C4-2B (cell line): ENCODE results near the gene C5orf24.
"Not testable (repeated sequence)": the region's sequence is repeated elsewhere in the genome, so short reads cannot be mapped to it uniquely, and the experiment has no call there.

Experiments used
- H3K27ac ChIP-seq: fragments of 450-650 bp; 2 replicates; pipeline ENCODE4 v1.5.1; 2017
- ZFX ChIP-seq: fragments of 450-650 bp; IDR thresholded peaks from 2 replicates; pipeline ENCODE4 v1.6.1; 2017
- TF ChIP-seq, protein P1 (sequence below): fragments of 450-650 bp; conservative IDR thresholded peaks from 2 replicates; pipeline ENCODE4 v1.5.1; 2017; ENCODE audit warnings: mild to moderate bottlenecking

Gene C5orf24

DNA sequence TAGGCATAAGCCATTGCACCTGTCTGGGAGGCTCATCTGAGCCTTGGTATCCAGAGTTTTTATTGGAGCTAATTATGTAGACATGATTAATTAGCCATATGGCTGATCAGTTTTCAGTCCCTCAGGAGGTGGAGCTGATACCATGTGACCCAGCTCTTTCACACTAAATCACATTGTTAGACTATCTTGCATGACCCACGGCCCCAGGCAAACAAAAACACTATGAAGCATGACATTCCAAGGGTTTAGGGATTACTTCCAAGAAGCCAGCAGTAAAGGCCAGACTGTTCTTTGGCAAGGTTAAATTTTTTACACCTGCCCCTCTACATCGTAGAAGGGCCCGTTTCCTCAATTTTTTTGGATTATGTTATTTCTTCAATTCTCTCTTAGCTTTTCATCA, 5.0 kb upstream of the C5orf24 start:
- TF ChIP-seq, protein P1, sequence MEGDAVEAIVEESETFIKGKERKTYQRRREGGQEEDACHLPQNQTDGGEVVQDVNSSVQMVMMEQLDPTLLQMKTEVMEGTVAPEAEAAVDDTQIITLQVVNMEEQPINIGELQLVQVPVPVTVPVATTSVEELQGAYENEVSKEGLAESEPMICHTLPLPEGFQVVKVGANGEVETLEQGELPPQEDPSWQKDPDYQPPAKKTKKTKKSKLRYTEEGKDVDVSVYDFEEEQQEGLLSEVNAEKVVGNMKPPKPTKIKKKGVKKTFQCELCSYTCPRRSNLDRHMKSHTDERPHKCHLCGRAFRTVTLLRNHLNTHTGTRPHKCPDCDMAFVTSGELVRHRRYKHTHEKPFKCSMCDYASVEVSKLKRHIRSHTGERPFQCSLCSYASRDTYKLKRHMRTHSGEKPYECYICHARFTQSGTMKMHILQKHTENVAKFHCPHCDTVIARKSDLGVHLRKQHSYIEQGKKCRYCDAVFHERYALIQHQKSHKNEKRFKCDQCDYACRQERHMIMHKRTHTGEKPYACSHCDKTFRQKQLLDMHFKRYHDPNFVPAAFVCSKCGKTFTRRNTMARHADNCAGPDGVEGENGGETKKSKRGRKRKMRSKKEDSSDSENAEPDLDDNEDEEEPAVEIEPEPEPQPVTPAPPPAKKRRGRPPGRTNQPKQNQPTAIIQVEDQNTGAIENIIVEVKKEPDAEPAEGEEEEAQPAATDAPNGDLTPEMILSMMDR, result no peak
- no peak for TF ChIP-seq ZFX
- H3K27ac ChIP-seq, result no peak overlapping the region

DNA sequence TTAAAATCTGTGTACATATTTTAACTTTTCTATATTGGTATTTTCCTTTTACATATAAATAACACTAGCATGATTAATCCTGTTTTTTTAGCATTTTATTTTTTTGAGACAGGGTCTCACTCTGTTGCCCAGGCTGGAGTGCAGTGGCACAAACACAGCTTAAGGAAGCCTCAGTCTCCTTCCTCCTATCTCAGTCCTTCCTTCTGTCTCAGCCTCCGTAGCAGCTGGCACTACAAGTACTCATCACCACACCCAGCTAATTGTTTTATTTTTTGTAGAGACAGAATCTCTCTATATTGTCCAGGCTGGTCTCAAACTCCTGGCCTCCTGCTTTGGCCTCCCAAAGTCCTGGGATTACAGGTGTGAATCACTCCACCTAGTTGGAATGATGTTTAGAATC, 1.5 kb upstream of the C5orf24 start:
- H3K27ac ChIP-seq, result no peak overlapping the region; the same call in 1 of the 2 replicates
- TF ChIP-seq, protein P1, result no peak
- TF ChIP-seq ZFX, result no peak

DNA sequence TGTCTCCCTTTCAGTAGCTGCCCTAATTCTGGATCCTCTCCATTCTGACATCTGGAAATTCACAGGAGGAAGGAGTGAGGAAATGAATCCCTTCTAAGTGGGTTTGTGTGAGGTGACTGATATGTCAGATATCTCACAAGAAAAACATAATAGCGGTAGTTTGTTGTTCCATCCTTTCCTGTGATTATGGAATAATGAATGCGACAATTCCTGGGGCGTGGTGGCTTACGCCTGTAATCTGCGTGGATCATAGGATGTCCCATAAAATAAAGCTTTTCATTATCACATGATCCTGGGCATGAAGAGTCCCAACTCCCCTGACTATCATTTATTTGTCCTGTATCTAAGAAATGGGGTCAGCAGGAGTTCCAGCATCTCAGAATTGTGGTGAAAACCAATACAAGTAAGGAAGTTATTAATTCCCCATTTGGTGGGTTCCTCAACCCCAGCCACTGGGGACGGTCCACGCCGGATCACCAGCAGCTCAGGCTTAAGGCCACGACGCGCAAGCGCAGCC, 375 bp upstream of the C5orf24 start:
- H3K27ac ChIP-seq, result peak overlapping the region; percentile 95
- TF ChIP-seq, protein P1, result no peak

DNA sequence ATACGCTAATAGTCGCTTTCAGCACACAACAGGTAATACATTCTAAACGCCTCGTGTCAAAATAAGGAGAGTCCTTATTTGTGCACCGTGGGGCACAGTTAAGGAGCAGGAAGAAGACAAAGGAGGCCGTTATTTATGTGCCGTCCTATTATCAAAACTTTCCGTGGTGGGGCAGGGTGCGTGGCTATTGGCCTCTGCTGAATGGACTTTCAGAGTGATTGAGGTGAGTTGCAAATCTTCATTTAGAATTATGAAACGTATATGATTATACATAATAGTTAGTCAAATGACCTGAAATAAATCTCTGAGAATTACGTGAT, 833 bp downstream of the C5orf24 start:
- TF ChIP-seq, protein P1, result no peak
- no peak for TF ChIP-seq ZFX
- H3K27ac ChIP-seq, result peak overlapping the region; percentile 95

DNA sequence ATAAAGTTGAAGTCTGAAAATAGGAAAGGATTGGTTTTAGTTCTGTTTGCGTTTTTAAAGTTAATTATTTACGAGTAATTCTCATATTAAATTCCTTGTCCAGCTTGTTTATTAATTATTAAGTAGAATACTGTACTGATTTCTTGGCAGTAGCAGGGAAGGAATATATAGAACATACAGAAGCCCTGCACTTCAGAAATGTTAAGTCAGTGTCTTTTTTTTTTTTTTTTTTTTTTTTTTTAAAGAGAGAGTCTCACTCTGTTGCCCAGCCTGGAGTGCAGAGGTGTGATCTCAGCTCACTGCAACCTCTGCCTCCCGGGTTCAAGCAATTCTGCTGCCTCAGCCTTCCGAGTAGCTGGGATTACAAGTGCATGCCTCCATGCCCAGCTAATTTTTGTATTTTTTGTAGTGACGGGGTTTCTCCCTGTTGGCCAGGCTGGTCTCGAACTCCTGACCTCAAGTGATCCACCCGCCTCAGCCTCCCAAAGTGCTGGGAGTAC, 3.7 kb downstream of the C5orf24 start:
- not testable (repeated sequence) for H3K27ac ChIP-seq

DNA sequence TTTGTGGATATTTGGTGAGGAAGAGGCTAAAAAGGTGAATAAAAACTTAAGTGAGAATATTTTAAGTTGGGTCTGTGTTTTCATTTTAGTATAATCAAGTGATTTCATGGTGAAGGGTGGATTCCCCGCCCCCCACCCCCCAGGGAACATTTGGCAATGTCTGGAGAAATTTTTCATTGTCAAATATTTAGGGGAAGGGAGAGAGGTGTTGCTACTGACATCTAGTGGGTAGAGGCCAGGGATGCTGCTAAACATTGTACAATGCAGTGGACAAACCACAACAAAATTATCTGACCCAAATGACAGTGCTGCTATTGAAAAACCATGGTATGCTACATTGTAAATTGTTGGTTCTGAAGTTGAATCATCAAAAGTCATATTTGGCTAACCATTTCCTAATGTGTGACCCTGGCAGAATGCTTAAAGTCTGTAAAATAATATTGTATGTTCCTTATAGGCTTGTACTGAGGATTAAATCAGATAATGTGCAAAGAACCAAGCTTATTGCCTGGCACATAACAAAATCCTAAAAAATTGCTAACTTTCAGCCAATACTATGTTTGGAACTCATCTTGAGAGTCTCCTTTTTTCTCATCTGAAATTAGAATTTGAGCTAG, 5.6 kb downstream of the C5orf24 start:
- no peak for TF ChIP-seq ZFX
- TF ChIP-seq, protein P1, result peak; percentile 78
- no peak overlapping the region for H3K27ac ChIP-seq

DNA sequence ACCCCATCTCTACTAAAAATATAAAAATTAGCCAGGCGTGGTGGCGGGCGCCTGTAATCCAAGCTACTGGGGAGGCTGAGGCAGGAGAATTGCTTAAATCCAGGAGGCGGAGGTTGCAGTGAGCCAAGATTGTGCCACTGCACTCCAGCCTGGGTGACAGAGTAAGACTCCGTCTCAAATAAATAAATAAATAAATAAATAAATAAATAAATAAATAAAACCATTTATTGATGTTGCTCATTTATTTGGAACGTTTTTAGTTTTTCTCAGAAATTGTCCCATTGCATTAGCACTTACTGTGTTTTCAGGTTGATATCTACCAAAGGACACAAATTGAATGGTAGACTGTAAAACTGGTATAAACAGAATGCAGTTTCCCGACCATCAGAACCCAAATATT, 10.7 kb downstream of the C5orf24 start:
- H3K27ac ChIP-seq, result not testable (repeated sequence)

DNA sequence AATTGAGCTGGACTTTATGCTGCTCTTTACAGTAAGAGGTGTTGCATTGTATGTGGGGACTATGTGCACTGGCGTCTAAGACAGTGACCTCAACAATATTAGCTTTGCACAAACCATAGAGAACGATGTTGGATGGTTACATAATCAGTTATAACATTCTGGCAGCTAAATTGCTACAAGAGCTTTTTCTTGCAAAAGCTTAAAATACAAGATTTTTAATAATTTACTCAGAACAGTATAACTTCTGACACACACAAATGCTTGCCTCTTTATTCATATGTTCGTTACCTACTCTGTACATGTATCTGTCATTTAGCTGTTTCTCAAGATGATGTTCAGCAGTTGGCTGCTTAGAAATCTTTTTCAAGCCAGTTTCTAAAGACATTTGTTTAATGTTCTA, 11.6 kb downstream of the C5orf24 start:
- H3K27ac ChIP-seq, result no peak overlapping the region
- TF ChIP-seq ZFX, result no peak
- TF ChIP-seq, protein P1, result no peak
